Neural cell (in vitro differentiated cells): ENCODE measurements around the gene DGKZ. TPM values are rescaled to one million over a fixed set of nuclear protein-coding genes. Genes with fewer than 3 reads are reported as not detected.

Experiments
- H2AFZ ChIP-seq: fragments of 200-600, 300-800 bp; sonication (generic), shearing (Covaris generic); 2 replicates; pipeline ENCODE4 v1.6.0; 2014; ENCODE audit warnings: low read depth, mild to moderate bottlenecking, antibody characterized with exemption, low read length, moderate library complexity
- H3F3A ChIP-seq: fragments of 200-600 bp; shearing (Covaris generic); 2 replicates; pipeline ENCODE4 v1.6.1; 2016; ENCODE audit warnings: mild to moderate bottlenecking, moderate library complexity, mixed read lengths, antibody characterized with exemption, low read length; ENCODE audit not compliant: insufficient read depth, poor library complexity, severe bottlenecking
- H3K27ac ChIP-seq: fragments of 200-600, 300-800 bp; sonication (generic), shearing (Covaris generic); 2 replicates; pipeline ENCODE4 v1.5.1; 2014; ENCODE audit warnings: mild to moderate bottlenecking, low read length, moderate library complexity
- H3K27me3 ChIP-seq: fragments of 300-800, 200-600 bp; sonication (generic), shearing (Covaris generic); 2 replicates; pipeline ENCODE4 v1.6.0; 2014; ENCODE audit warnings: mild to moderate bottlenecking, low read depth, low read length, moderate library complexity; ENCODE audit not compliant: insufficient read depth
- H3K36me3 ChIP-seq: fragments of 300-800, 200-600 bp; sonication (generic), shearing (Covaris generic); 2 replicates; pipeline ENCODE4 v1.5.1; 2014; ENCODE audit warnings: mild to moderate bottlenecking, antibody characterized with exemption, low read length, moderate library complexity; ENCODE audit not compliant: insufficient read depth
- H3K4me2 ChIP-seq: fragments of 300-800, 200-600 bp; sonication (generic), shearing (Covaris generic); 2 replicates; pipeline ENCODE4 v1.6.0; 2014; ENCODE audit warnings: mild to moderate bottlenecking, low read length
- H3K4me3 ChIP-seq: fragments of 300-800, 200-600 bp; sonication (generic), shearing (Covaris generic); 2 replicates; pipeline ENCODE4 v1.5.1; 2014; ENCODE audit warnings: mild to moderate bottlenecking, low read length, moderate library complexity
- H3K79me2 ChIP-seq: fragments of 200-600 bp; shearing (Covaris generic); replicated peaks from 2 replicates; pipeline ENCODE4 v1.6.0; 2014; ENCODE audit warnings: mild to moderate bottlenecking, low read length, moderate library complexity; ENCODE audit not compliant: insufficient read depth
- H3K9ac ChIP-seq: fragments of 300-800, 200-600 bp; sonication (generic), shearing (Covaris generic); 2 replicates; pipeline ENCODE4 v1.6.1; 2016; ENCODE audit warnings: mild to moderate bottlenecking, low read length, mixed read lengths
- H3K9me2 ChIP-seq: fragments of 200-600 bp; shearing (Covaris generic); 2 replicates; pipeline ENCODE4 v1.6.1; 2016; ENCODE audit warnings: mild to moderate bottlenecking, low read length, mixed read lengths; ENCODE audit not compliant: insufficient read depth
- H3K9me3 ChIP-seq: fragments of 200-600, 300-800 bp; sonication (generic), shearing (Covaris generic); 2 replicates; pipeline ENCODE4 v1.6.1; 2016; ENCODE audit warnings: mild to moderate bottlenecking, mixed run types, low read length, moderate library complexity, mixed read lengths
- H4K20me1 ChIP-seq: fragments of 200-600 bp; shearing (Covaris generic); 2 replicates; pipeline ENCODE4 v1.6.1; 2016; ENCODE audit warnings: mild to moderate bottlenecking, mixed run types; ENCODE audit not compliant: insufficient read depth
- CTCF ChIP-seq: fragments of 450-650 bp; IDR thresholded peaks from 2 replicates; pipeline ENCODE4 v1.5.1; 2014; ENCODE audit warnings: antibody characterized with exemption, mild to moderate bottlenecking, moderate library complexity; ENCODE audit not compliant: poor library complexity, severe bottlenecking
- EP300 ChIP-seq: fragments of 450-650 bp; conservative IDR thresholded peaks from 2 replicates; pipeline ENCODE4 v1.6.1; 2014; ENCODE audit warnings: antibody characterized with exemption, mild to moderate bottlenecking, moderate library complexity; ENCODE audit not compliant: poor library complexity, severe bottlenecking
- EZH2 ChIP-seq: fragments of 200-600, 300-800 bp; shearing (Covaris generic), sonication (generic); IDR thresholded peaks from 2 replicates; pipeline ENCODE4 v1.6.1; 2014; ENCODE audit warnings: antibody characterized with exemption, low read length, borderline replicate concordance, mild to moderate bottlenecking; ENCODE audit not compliant: insufficient read depth, poor library complexity, severe bottlenecking
- MXI1 ChIP-seq: fragments of 450-650 bp; conservative IDR thresholded peaks from 2 replicates; pipeline ENCODE4 v1.6.1; 2014; ENCODE audit warnings: antibody characterized with exemption, mild to moderate bottlenecking; ENCODE audit not compliant: poor library complexity, severe bottlenecking
- POLR2AphosphoS5 ChIP-seq: IDR thresholded peaks from 2 replicates; pipeline ENCODE4 v1.6.1; 2012
- RAD21 ChIP-seq: fragments of 450-650 bp; conservative IDR thresholded peaks from 2 replicates; pipeline ENCODE4 v1.6.1; 2014; ENCODE audit warnings: antibody characterized with exemption, mild to moderate bottlenecking, moderate library complexity
- SMC3 ChIP-seq: fragments of 450-650 bp; conservative IDR thresholded peaks from 2 replicates; pipeline ENCODE4 v1.6.1; 2014; ENCODE audit warnings: antibody characterized with exemption, mild to moderate bottlenecking, moderate library complexity; ENCODE audit not compliant: poor library complexity
- TAF1 ChIP-seq: IDR thresholded peaks from 2 replicates; pipeline ENCODE4 v1.6.1; 2012; ENCODE audit warnings: low read depth
- polyA plus RNA-seq: library from polyadenylated mRNA; depleted of rRNA; stranded (reverse); fragments of >200 nt; gene quantifications from 2 replicates; pipeline ENCODE4 v1.2.3, GENCODE V29; 2014
- TF ChIP-seq, protein P1 (sequence below): IDR thresholded peaks from 2 replicates; pipeline ENCODE4 v1.6.1; 2012; ENCODE audit warnings: borderline replicate concordance

Gene DGKZ
- polyA plus RNA-seq, 1 donor from 2014 or later, result 55.7 TPM

GRCh38 chr11:46385169-46386004, 38.1 kb downstream of the DGKZ start:
- TF ChIP-seq MXI1 (no peak), RAD21 (no peak), EP300 (no peak), TAF1 (no peak), SMC3 (no peak), POLR2AphosphoS5 (no peak), CTCF (no peak), EZH2 (no peak)
- TF ChIP-seq, protein P1, sequence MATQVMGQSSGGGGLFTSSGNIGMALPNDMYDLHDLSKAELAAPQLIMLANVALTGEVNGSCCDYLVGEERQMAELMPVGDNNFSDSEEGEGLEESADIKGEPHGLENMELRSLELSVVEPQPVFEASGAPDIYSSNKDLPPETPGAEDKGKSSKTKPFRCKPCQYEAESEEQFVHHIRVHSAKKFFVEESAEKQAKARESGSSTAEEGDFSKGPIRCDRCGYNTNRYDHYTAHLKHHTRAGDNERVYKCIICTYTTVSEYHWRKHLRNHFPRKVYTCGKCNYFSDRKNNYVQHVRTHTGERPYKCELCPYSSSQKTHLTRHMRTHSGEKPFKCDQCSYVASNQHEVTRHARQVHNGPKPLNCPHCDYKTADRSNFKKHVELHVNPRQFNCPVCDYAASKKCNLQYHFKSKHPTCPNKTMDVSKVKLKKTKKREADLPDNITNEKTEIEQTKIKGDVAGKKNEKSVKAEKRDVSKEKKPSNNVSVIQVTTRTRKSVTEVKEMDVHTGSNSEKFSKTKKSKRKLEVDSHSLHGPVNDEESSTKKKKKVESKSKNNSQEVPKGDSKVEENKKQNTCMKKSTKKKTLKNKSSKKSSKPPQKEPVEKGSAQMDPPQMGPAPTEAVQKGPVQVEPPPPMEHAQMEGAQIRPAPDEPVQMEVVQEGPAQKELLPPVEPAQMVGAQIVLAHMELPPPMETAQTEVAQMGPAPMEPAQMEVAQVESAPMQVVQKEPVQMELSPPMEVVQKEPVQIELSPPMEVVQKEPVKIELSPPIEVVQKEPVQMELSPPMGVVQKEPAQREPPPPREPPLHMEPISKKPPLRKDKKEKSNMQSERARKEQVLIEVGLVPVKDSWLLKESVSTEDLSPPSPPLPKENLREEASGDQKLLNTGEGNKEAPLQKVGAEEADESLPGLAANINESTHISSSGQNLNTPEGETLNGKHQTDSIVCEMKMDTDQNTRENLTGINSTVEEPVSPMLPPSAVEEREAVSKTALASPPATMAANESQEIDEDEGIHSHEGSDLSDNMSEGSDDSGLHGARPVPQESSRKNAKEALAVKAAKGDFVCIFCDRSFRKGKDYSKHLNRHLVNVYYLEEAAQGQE, result no peak
- no peaks in the 10 kb centered on the region for H3K9me2 ChIP-seq
- no peaks in the 10 kb centered on the region for H3K9me3 ChIP-seq
- H3K27me3 ChIP-seq, result peaks cover 22% of the 10 kb centered on the region
- H3K9ac ChIP-seq, result no peak overlapping the region
- H4K20me1 ChIP-seq, result no peaks in the 10 kb centered on the region
- H3K4me2 ChIP-seq, result no peak overlapping the region
- H3K4me3 ChIP-seq, result no peak overlapping the region
- H3K27ac ChIP-seq, result no peak overlapping the region
- no peaks in the 10 kb centered on the region for H3F3A ChIP-seq
- no peaks in the 10 kb centered on the region for H3K36me3 ChIP-seq
- no peak overlapping the region for H2AFZ ChIP-seq
- peaks cover 14% of the 10 kb centered on the region for H3K79me2 ChIP-seq

DNA sequence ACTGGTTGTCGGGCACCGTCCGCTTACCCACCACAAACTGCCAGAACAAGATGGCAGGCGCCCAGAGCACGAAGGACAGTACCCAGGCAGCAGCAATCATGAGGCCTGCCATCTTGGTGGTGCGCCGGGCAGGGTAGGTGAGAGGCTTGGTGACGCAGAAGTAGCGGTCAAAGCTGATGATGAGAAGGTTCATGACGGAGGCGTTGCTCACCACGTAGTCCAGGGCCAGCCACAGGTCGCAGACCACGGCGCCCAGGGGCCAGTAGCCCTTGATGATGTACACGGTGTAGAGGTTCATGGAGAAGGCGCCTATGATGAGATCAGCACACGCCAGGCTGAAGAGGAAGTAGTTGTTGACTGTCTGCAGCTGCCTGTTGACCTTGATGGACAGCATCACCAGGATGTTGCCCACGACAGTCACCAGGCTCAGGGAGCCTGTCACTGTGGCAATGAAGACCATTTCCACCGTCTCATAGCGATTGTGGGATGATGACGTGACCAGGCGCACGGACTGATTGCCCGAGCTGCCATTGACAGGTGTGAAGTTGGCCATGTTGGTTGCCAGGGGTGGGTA, 38.8 kb downstream of the DGKZ start:
- H3K9me2 ChIP-seq, result no peaks in the 10 kb centered on the region
- peaks cover 14% of the 10 kb centered on the region for H3K79me2 ChIP-seq
- H3K4me2 ChIP-seq, result no peak overlapping the region
- TF ChIP-seq MXI1 (no peak), RAD21 (no peak), EZH2 (no peak)
- no peak overlapping the region for H3K27ac ChIP-seq
- no peaks in the 10 kb centered on the region for H3F3A ChIP-seq
- H2AFZ ChIP-seq, result no peak overlapping the region
- H3K36me3 ChIP-seq, result no peaks in the 10 kb centered on the region
- H3K9ac ChIP-seq, result no peak overlapping the region
- H4K20me1 ChIP-seq, result no peaks in the 10 kb centered on the region
- H3K4me3 ChIP-seq, result no peak overlapping the region
- no peaks in the 10 kb centered on the region for H3K9me3 ChIP-seq
- peaks cover 29% of the 10 kb centered on the region for H3K27me3 ChIP-seq
